DMS 273 (cell line): ENCODE data around the gene FRMD6.
"Not testable (repeated sequence)": the region's sequence is repeated elsewhere in the genome, so short reads cannot be mapped to it uniquely, and the experiment has no call there.

ENCODE experiments used
- DNase-seq: peaks from one replicate; lab custom pipeline; 2025; ENCODE audit not compliant: unreplicated experiment; lab: John Stamatoyannopoulos, UW

FRMD6 gene

GRCh38 chr14:51628238-51628637 lies 23.5 kb upstream of the FRMD6 start:
- DNase-seq, result no peak

- no peak for DNase-seq
Measured at GRCh38 chr14:51630987-51631386, 20.7 kb upstream of the FRMD6 start.

GRCh38 chr14:51633298-51633697 lies 18.4 kb upstream of the FRMD6 start:
- not testable (repeated sequence) for DNase-seq

GRCh38 chr14:51636109-51636508 lies 15.6 kb upstream of the FRMD6 start:
- DNase-seq, result no peak

GRCh38 chr14:51638071-51638944 lies 13.4 kb upstream of the FRMD6 start:
- DNase-seq, result no peak

- no peak for DNase-seq
Measured at GRCh38 chr14:51639668-51640316, 11.9 kb upstream of the FRMD6 start.

- no peak for DNase-seq
Measured at GRCh38 chr14:51643140-51643539, 8.6 kb upstream of the FRMD6 start.

- no peak for DNase-seq
Measured at GRCh38 chr14:51644217-51644933, 7.3 kb upstream of the FRMD6 start.

GRCh38 chr14:51648296-51648695 lies 3.4 kb upstream of the FRMD6 start:
- DNase-seq, result no peak

GRCh38 chr14:51650716-51651387 lies 858 bp upstream of the FRMD6 start:
- peak; percentile 46 for DNase-seq

GRCh38 chr14:51652168-51653078 lies 713 bp downstream of the FRMD6 start:
- peak; percentile 84 for DNase-seq

GRCh38 chr14:51653079-51653774 lies 1.5 kb downstream of the FRMD6 start:
- peak; percentile 65 for DNase-seq

GRCh38 chr14:51653775-51654532 lies 2.2 kb downstream of the FRMD6 start:
- DNase-seq, result peak; percentile 40

- no peak for DNase-seq
Measured at GRCh38 chr14:51654533-51654845, 2.8 kb downstream of the FRMD6 start.

- no peak for DNase-seq
Measured at GRCh38 chr14:51657762-51658161, 6.1 kb downstream of the FRMD6 start.

- no peak for DNase-seq
Measured at GRCh38 chr14:51658441-51659173, 6.9 kb downstream of the FRMD6 start.

- no peak for DNase-seq
Measured at GRCh38 chr14:51660741-51661140, 9.0 kb downstream of the FRMD6 start.

- DNase-seq, result no peak
Measured at GRCh38 chr14:51661504-51661903, 9.8 kb downstream of the FRMD6 start.
